Small intestine (tissue), 7 donors: ENCODE measurements around the gene DEK. TPM values are rescaled to one million over a fixed set of nuclear protein-coding genes. Genes with fewer than 3 reads are reported as not detected.
A peak's percentile ranks its signal among the peaks of the same experiment; 100 is the strongest.
"Not testable (repeated sequence)": the region's sequence is repeated elsewhere in the genome, so short reads cannot be mapped to it uniquely, and the experiment has no call there.

Experiments used
- DNase-seq, 2 donors: peaks; one replicate each; pipeline versions ENCODE4 v3.0.0 to v3.0.0-alpha.2; 2013
- FAIRE-seq: peaks from 2 replicates; lab custom pipeline; 2012; peaks lifted over from hg19 to GRCh38; lab: Jason Lieb, UNC
- H3K27ac ChIP-seq, 3 donors: one replicate each; pipeline ENCODE4 v1.5.1; 2013; ENCODE audit warnings: low read length in 2 of 3, mild to moderate bottlenecking in 2 of 3, control low read depth in 1 of 3, inconsistent platforms in 1 of 3, low read depth in 1 of 3, moderate library complexity in 1 of 3
- H3K27me3 ChIP-seq, 3 donors: one replicate each; pipeline ENCODE4 v1.6.1; 2013; ENCODE audit warnings: low read length in 3 of 3, inconsistent platforms in 1 of 3; ENCODE audit not compliant: control insufficient read depth in 3 of 3, insufficient read depth in 3 of 3
- H3K36me3 ChIP-seq, 3 donors: one replicate each; pipeline ENCODE4 v1.6.1; 2013; ENCODE audit warnings: low read length in 3 of 3, inconsistent platforms in 1 of 3, low read depth in 1 of 3, mild to moderate bottlenecking in 1 of 3, moderate library complexity in 1 of 3; ENCODE audit not compliant: control insufficient read depth in 3 of 3, insufficient read depth in 2 of 3
- H3K4me1 ChIP-seq, 3 donors: one replicate each; pipeline ENCODE4 v1.6.1; 2013; ENCODE audit warnings: low read length in 2 of 3, inconsistent platforms in 1 of 3, low read depth in 1 of 3, mild to moderate bottlenecking in 1 of 3, moderate library complexity in 1 of 3; ENCODE audit not compliant: control insufficient read depth in 3 of 3, insufficient read depth in 2 of 3
- H3K4me3 ChIP-seq, 3 donors: one replicate each; pipeline ENCODE4 v1.5.1; 2013; ENCODE audit warnings: low read length in 3 of 3, control low read depth in 1 of 3, inconsistent platforms in 1 of 3, low read depth in 1 of 3, mild to moderate bottlenecking in 1 of 3, moderate library complexity in 1 of 3
- H3K9me3 ChIP-seq, 2 donors: one replicate each; pipeline ENCODE4 v1.6.1; 2013; ENCODE audit warnings: low read depth in 1 of 2, low read length in 1 of 2; ENCODE audit not compliant: control insufficient read depth in 2 of 2, insufficient read depth in 1 of 2
- WGBS, 3 donors: extraction: QIAGEN DNeasy Blood & Tissue Kit; methylation state at CpG; one replicate each; pipeline ENCODE4 v1.1.7; 2013; 5-methylcytosine and 5-hydroxymethylcytosine counted together
- polyA plus RNA-seq, 4 donors: library from polyadenylated mRNA; stranded (reverse) in 3 of 4; unstranded in 1 of 4; fragments of 200-250 nt in 3 of 4; fragments of 120-200 nt in 1 of 4; gene quantifications; one replicate each; pipeline versions ENCODE4 v1.2.1 to v1.2.3, GENCODE V29; 2013
- donor health status: healthy with polysubstance abuse.
- donor health status: control.
- donor health status: control.
- donor health status: Bipolar disorder and iron deficiency.
- donor health status: healthy.

The DEK gene
- polyA plus RNA-seq, 4 donors, result 55.7 to 113 (median 69.2) TPM

- H3K4me1 ChIP-seq, result no peaks in the 10 kb centered on the region
- no peaks in the 10 kb centered on the region for H3K9me3 ChIP-seq
- FAIRE-seq (no peak), DNase-seq (peak in 1 of 2 donors; percentile 29)
- WGBS, 3 donors, result 19 to 37% (median 37%) methylated on average over 1 of the region's 1 CpG
- no peaks in the 10 kb centered on the region for H3K27me3 ChIP-seq
- peaks cover 0 to 9% (median 3%) of the 10 kb centered on the region in 3 donors for H3K36me3 ChIP-seq
- no peak overlapping the region for H3K4me3 ChIP-seq
- peak overlapping the region in 1 of 3 donors; percentile 45 for H3K27ac ChIP-seq
Measured at GRCh38 chr6:18185624-18186023, 78.7 kb downstream of the DEK start.

GRCh38 chr6:18183766-18184165, 80.6 kb downstream of the DEK start:
- no peak overlapping the region for H3K27ac ChIP-seq
- H3K27me3 ChIP-seq, result no peaks in the 10 kb centered on the region
- 69 to 90% (median 74%) methylated on average over 4 of the region's 4 CpGs for WGBS, 3 donors
- DNase-seq (no peak), FAIRE-seq (no peak)
- no peaks in the 10 kb centered on the region for H3K4me1 ChIP-seq
- no peaks in the 10 kb centered on the region for H3K9me3 ChIP-seq
- H3K36me3 ChIP-seq, result peaks cover 0 to 6% (median 5%) of the 10 kb centered on the region in 3 donors
- no peak overlapping the region for H3K4me3 ChIP-seq

- 83 to 92% (median 89%) methylated on average over 4 of the region's 4 CpGs for WGBS, 3 donors
- Histone ChIP-seq H3K9me3 (no peaks in the 10 kb centered on the region), H3K4me1 (no peaks in the 10 kb centered on the region), H3K27ac (no peak overlapping the region), H3K4me3 (no peak overlapping the region), H3K36me3 (peaks cover 0 to 6% (median 5%) of the 10 kb centered on the region in 3 donors), H3K27me3 (no peaks in the 10 kb centered on the region)
- no peak for FAIRE-seq
- DNase-seq, result no peak
Measured at GRCh38 chr6:18182568-18182967, 81.8 kb downstream of the DEK start.

- no peaks in the 10 kb centered on the region for H3K9me3 ChIP-seq
- FAIRE-seq, result no peak
- no peaks in the 10 kb centered on the region for H3K27me3 ChIP-seq
- H3K27ac ChIP-seq, result peak overlapping the region in 2 of 3 donors; percentile 27 to 28
- WGBS, 3 donors, result 38 to 63% (median 44%) methylated on average over 5 of the region's 5 CpGs
- H3K36me3 ChIP-seq, result peaks cover 0 to 6% (median 2%) of the 10 kb centered on the region in 3 donors
- H3K4me3 ChIP-seq, result no peak overlapping the region
- H3K4me1 ChIP-seq, result no peaks in the 10 kb centered on the region
- DNase-seq, result peak; percentile 28 to 44
Measured at GRCh38 chr6:18179770-18180356, 84.5 kb downstream of the DEK start.

- FAIRE-seq (no peak), DNase-seq (no peak)
- H3K4me3 ChIP-seq, result no peak overlapping the region
- WGBS, 3 donors, result 85 to 98% (median 86%) methylated on average over 3 of the region's 3 CpGs
- H3K4me1 ChIP-seq, result no peaks in the 10 kb centered on the region
- no peaks in the 10 kb centered on the region for H3K9me3 ChIP-seq
- no peaks in the 10 kb centered on the region for H3K27me3 ChIP-seq
- H3K36me3 ChIP-seq, result peaks cover 2 to 6% (median 2%) of the 10 kb centered on the region in 3 donors
- H3K27ac ChIP-seq, result no peak overlapping the region
Measured at GRCh38 chr6:18178960-18179615, 85.2 kb downstream of the DEK start.

- no peak for DNase-seq
- no peaks in the 10 kb centered on the region for H3K4me1 ChIP-seq
- H3K27me3 ChIP-seq, result no peaks in the 10 kb centered on the region
- H3K36me3 ChIP-seq, result peaks cover 2 to 8% (median 2%) of the 10 kb centered on the region in 3 donors
- H3K9me3 ChIP-seq, result no peaks in the 10 kb centered on the region
- FAIRE-seq, result no peak
- no peak overlapping the region for H3K27ac ChIP-seq
- 79 to 90% (median 87%) methylated on average over 4 of the region's 4 CpGs for WGBS, 3 donors
- no peak overlapping the region for H3K4me3 ChIP-seq
Measured at GRCh38 chr6:18177286-18177965, 86.9 kb downstream of the DEK start.

GRCh38 chr6:18176198-18176597, 88.1 kb downstream of the DEK start:
- H3K36me3 ChIP-seq, H3K27ac ChIP-seq, H3K4me1 ChIP-seq, H3K27me3 ChIP-seq, FAIRE-seq, DNase-seq, H3K9me3 ChIP-seq, H3K4me3 ChIP-seq: not testable (repeated sequence)
- 73 to 81% (median 81%) methylated on average over 4 of the region's 4 CpGs for WGBS, 3 donors
